Glomerular visceral epithelial cell (primary cell): ENCODE data around the gene BSCL2.
"Not testable (repeated sequence)": the region's sequence is repeated elsewhere in the genome, so short reads cannot be mapped to it uniquely, and the experiment has no call there.

Experiments
- DNase-seq: peaks from one replicate; pipeline ENCODE4 v3.0.0-alpha.2; 2016; ENCODE audit errors: extremely low spot score

Gene BSCL2

GRCh38 chr11:62656796-62657429, 50.3 kb downstream of the BSCL2 start:
- DNase-seq = no peak

- no peak for DNase-seq
Measured at GRCh38 chr11:62654297-62654696, 52.9 kb downstream of the BSCL2 start.

- no peak for DNase-seq
Measured at GRCh38 chr11:62652161-62653006, 54.8 kb downstream of the BSCL2 start.

- DNase-seq = not testable (repeated sequence)
Measured at GRCh38 chr11:62650283-62650682, 56.9 kb downstream of the BSCL2 start.

GRCh38 chr11:62649486-62649885, 57.7 kb downstream of the BSCL2 start:
- DNase-seq = no peak

GRCh38 chr11:62648967-62649364, 58.3 kb downstream of the BSCL2 start:
- DNase-seq = no peak

- no peak for DNase-seq
Measured at GRCh38 chr11:62648185-62648966, 58.8 kb downstream of the BSCL2 start.

GRCh38 chr11:62647609-62648005, 59.6 kb downstream of the BSCL2 start:
- DNase-seq = no peak

GRCh38 chr11:62646825-62647608, 60.2 kb downstream of the BSCL2 start:
- no peak for DNase-seq

GRCh38 chr11:62645946-62646824, 61.0 kb downstream of the BSCL2 start, which contains the start of gene GANAB:
Gene GANAB (minus strand): TSS chr11:62646613. CDS start chr11:62646599, 14 bp downstream.
- peak; percentile 97 for DNase-seq

- no peak for DNase-seq
Measured at GRCh38 chr11:62645671-62645945, 61.6 kb downstream of the BSCL2 start.

- DNase-seq = no peak
Measured at GRCh38 chr11:62644220-62644619, 63.0 kb downstream of the BSCL2 start.
